Measurements from ENCODE around the gene BCAR1.

DNA sequence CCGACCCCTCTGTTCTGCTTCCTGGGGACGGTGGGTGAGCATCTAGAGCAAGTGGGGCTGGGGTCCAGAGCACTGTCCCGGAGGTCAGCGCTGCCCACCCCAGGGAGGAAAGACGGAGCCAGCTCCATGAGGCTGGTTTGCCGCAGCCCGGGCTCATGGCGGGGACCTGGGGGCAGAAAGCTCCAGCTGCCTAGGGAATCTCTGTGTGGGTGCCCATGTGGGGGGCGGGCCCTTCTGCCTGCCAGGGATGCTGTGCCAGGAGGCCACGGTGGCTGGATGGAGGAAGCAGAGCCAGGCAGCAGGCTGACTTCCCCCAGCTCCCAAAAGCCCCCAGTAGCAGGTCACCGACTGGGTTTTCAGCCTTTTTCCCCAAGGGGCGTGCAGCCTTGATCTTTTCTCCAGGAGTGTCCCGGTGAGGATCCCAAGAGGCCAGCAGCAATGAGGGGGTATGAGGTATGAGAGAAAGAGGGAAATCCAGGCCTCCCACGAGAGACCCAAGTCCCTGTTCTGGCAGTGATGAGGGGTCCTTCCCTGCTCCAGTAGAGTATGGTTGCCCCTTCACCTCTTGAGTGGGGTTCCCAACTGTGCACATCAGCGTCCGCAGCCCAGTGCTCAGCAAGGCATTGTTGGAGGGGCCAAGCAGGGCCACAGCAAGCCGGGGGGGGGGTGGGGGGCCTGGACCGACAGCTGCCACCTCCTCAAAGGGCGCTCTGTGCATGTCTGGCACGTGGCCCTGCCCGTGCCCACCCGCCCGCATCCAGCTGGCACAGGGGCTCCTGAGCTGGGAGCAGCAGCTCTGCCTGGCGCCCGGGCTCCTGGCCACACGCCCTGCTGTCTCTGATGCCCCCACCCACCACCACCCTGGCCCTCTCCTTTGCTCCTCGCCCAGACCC lies 15.6 kb upstream of the BCAR1 start:
- no peak for TF ChIP-seq ELF4 (CRISPR knock-in tag; IDR thresholded peaks at IDR 0.05; ENCODE audit: low read depth)
- TF ChIP-seq ZNF232 (CRISPR knock-in tag; IDR thresholded peaks at IDR 0.05): no peak

Data from WTC11 (cell line).